Cardiac muscle cell (in vitro differentiated cells and primary cell): ENCODE data around the gene SLIT3. TPM values are rescaled to one million over a fixed set of nuclear protein-coding genes. Genes with fewer than 3 reads are reported as not detected.

Source experiments
- DNase-seq, 2 donors: peaks; one replicate each; pipeline versions ENCODE4 v3.0.0 to v3.0.0-alpha.2; 2010 to 2017; ENCODE audit warnings: low read depth in 1 of 2, low spot score in 1 of 2
- H3K27ac ChIP-seq: fragments of 200-600 bp; sonication (generic); 2 replicates; pipeline ENCODE4 v1.5.1; 2016
- H3K27me3 ChIP-seq: fragments of 200-600 bp; sonication (generic); 2 replicates; pipeline ENCODE4 v1.6.0; 2016; ENCODE audit warnings: control low read depth
- H3K36me3 ChIP-seq: fragments of 200-600 bp; sonication (generic); 2 replicates; pipeline ENCODE4 v1.5.1; 2016; ENCODE audit warnings: control low read depth
- H3K4me1 ChIP-seq: fragments of 200-600 bp; sonication (generic); 2 replicates; pipeline ENCODE4 v1.8.1; 2017; ENCODE audit warnings: low read depth, mild to moderate bottlenecking, mixed run types
- H3K4me3 ChIP-seq: fragments of 200-600 bp; sonication (generic); 2 replicates; pipeline ENCODE4 v1.5.1; 2016; ENCODE audit warnings: mild to moderate bottlenecking
- H3K9me3 ChIP-seq: fragments of 200-600 bp; sonication (generic); 2 replicates; pipeline ENCODE4 v1.5.1; 2017; ENCODE audit warnings: low read depth, mild to moderate bottlenecking, control low read depth
- polyA plus RNA-seq: library from polyadenylated mRNA; unstranded; fragments of >200 nt; fragmentation: Nextera tagmentation; extraction: Ambion mirVana; gene quantifications from 2 replicates; pipeline ENCODE4 v1.2.1, GENCODE V29; 2016
- total RNA-seq: library from RNA; depleted of rRNA; stranded (reverse); fragments of >200 nt; gene quantifications from 2 replicates; pipeline ENCODE4 v1.2.3, GENCODE V29; 2016
- TF ChIP-seq, protein P1 (sequence below): IDR thresholded peaks from 2 replicates; pipeline ENCODE4 v1.5.1; 2012; ENCODE audit warnings: low read depth, mild to moderate bottlenecking, low read length

SLIT3 gene
- total and polyA plus RNA-seq, 2 experiments from 2014 or later: 50.7 to 111 TPM

- TF ChIP-seq, protein P1, sequence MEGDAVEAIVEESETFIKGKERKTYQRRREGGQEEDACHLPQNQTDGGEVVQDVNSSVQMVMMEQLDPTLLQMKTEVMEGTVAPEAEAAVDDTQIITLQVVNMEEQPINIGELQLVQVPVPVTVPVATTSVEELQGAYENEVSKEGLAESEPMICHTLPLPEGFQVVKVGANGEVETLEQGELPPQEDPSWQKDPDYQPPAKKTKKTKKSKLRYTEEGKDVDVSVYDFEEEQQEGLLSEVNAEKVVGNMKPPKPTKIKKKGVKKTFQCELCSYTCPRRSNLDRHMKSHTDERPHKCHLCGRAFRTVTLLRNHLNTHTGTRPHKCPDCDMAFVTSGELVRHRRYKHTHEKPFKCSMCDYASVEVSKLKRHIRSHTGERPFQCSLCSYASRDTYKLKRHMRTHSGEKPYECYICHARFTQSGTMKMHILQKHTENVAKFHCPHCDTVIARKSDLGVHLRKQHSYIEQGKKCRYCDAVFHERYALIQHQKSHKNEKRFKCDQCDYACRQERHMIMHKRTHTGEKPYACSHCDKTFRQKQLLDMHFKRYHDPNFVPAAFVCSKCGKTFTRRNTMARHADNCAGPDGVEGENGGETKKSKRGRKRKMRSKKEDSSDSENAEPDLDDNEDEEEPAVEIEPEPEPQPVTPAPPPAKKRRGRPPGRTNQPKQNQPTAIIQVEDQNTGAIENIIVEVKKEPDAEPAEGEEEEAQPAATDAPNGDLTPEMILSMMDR: no peak
- H3K27ac ChIP-seq: no peak overlapping the region
- no peaks in the 10 kb centered on the region for H3K9me3 ChIP-seq
- H3K27me3 ChIP-seq: no peaks in the 10 kb centered on the region
- H3K36me3 ChIP-seq: no peaks in the 10 kb centered on the region
- no peak overlapping the region for H3K4me3 ChIP-seq
- no peak for DNase-seq
- H3K4me1 ChIP-seq: peaks cover 12% of the 10 kb centered on the region
Measured at GRCh38 chr5:169222934-169223594, 77.9 kb downstream of the SLIT3 start.

- TF ChIP-seq, protein P1: no peak
- H3K9me3 ChIP-seq: no peaks in the 10 kb centered on the region
- H3K27me3 ChIP-seq: no peaks in the 10 kb centered on the region
- H3K36me3 ChIP-seq: no peaks in the 10 kb centered on the region
- no peak overlapping the region for H3K4me3 ChIP-seq
- H3K27ac ChIP-seq: no peak overlapping the region
- DNase-seq: no peak
- H3K4me1 ChIP-seq: peaks cover 12% of the 10 kb centered on the region
Measured at GRCh38 chr5:169221519-169221918, 79.4 kb downstream of the SLIT3 start.

DNA sequence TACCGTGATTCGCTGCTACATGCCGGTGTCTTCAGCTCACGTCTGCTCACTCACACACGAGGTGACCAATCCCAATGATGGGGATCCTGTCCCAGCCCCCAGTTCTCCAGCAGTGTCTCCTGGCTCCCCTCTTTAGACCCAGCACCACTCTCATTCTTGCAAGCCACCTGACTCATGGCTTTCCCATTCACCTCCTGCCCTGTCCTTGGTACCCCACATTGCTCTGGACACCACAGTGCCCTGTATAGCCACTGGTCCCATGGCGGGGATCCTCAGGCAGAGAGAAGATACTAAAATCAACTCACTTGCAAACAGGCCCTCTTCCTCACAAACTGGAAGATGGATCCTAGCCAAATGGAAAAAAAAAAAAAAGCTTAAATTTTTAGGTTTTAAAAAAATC lies 81.0 kb downstream of the SLIT3 start:
- H3K9me3 ChIP-seq: no peaks in the 10 kb centered on the region
- H3K27me3 ChIP-seq: no peaks in the 10 kb centered on the region
- H3K27ac ChIP-seq: no peak overlapping the region
- H3K36me3 ChIP-seq: no peaks in the 10 kb centered on the region
- DNase-seq: no peak
- TF ChIP-seq, protein P1: no peak
- no peak overlapping the region for H3K4me3 ChIP-seq
- H3K4me1 ChIP-seq: peaks cover 12% of the 10 kb centered on the region

DNA sequence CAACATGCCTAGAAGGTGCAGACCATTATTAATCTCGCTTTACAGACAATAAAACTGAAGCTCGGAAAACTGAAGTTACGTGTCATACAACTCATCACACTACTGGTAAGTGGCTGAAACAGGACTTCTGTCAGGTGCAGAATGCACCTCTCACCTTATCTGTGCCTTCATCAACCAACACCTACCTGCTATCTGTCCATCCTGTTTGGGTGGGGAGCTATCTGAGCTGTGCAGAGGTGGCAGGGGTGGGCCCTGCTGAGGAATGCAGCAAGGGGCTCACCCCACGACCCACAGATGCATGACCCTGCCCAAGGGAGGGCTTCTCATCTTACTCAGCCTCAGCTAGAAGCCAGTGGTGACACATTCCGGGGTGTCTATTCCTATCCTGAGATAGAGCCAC lies 81.6 kb downstream of the SLIT3 start:
- H3K27me3 ChIP-seq: no peaks in the 10 kb centered on the region
- H3K4me3 ChIP-seq: no peak overlapping the region
- H3K9me3 ChIP-seq: no peaks in the 10 kb centered on the region
- no peak for DNase-seq
- peaks cover 12% of the 10 kb centered on the region for H3K4me1 ChIP-seq
- H3K36me3 ChIP-seq: no peaks in the 10 kb centered on the region
- TF ChIP-seq, protein P1: no peak
- H3K27ac ChIP-seq: no peak overlapping the region

DNA sequence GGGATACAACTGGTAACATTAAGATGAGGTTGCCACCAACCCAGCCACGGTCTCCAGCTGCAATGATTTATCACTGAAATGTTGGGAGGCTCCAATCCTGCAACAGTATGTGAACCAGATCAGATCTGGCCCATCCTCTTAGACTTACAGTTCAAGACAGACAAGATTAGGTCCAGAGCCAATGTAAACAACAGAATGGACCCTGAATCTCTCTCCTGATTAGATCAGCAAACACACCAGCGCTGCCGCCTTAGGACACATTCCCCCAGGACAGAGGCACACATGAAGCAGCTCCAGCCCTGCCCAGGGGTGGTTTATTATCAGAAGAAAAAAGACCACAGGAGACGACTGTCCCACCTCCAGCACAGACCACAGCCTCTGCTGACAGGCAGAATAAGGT lies 82.1 kb downstream of the SLIT3 start:
- Histone ChIP-seq H3K9me3 (no peaks in the 10 kb centered on the region), H3K36me3 (no peaks in the 10 kb centered on the region), H3K27ac (no peak overlapping the region), H3K4me1 (peaks cover 12% of the 10 kb centered on the region), H3K4me3 (no peak overlapping the region), H3K27me3 (no peaks in the 10 kb centered on the region)
- no peak for DNase-seq
- TF ChIP-seq, protein P1: no peak
